Right lobe of liver (tissue), 6 donors: ENCODE measurements around the gene AOAH. TPM values are rescaled to one million over a fixed set of nuclear protein-coding genes. Genes with fewer than 3 reads are reported as not detected.
A peak's percentile ranks its signal among the peaks of the same experiment; 100 is the strongest.

ENCODE experiments used
- ATAC-seq, 4 donors: fragments of 200-7000 bp; cut with Tn5 transposase; one replicate each; pipeline ENCODE4 v1.9.1; 2020; ENCODE audit warnings: mild to moderate bottlenecking in 4 of 4, moderate library complexity in 4 of 4
- DNase-seq, 3 donors: peaks; one replicate each; pipeline ENCODE4 v3.0.0-alpha.2; 2020
- H3K27ac ChIP-seq, 3 donors: fragments of 200-600 bp; one replicate each; pipeline ENCODE4 v1.8.0; 2022
- H3K27me3 ChIP-seq, 2 donors: fragments of 200-600 bp; one replicate each; pipeline ENCODE4 v1.8.0; 2022
- H3K36me3 ChIP-seq, 4 donors: fragments of 200-600 bp; sonication (generic) in 1 of 4; one replicate each; pipeline versions ENCODE4 v1.5.1 to v1.8.0; 2017 to 2022; ENCODE audit warnings: control low read depth in 1 of 4
- H3K4me1 ChIP-seq, 4 donors: fragments of 200-600 bp; sonication (generic) in 1 of 4; one replicate each; pipeline versions ENCODE4 v1.5.1 to v1.8.0; 2017 to 2022; ENCODE audit warnings: control low read depth in 1 of 4
- H3K4me3 ChIP-seq, 3 donors: fragments of 200-600 bp; one replicate each; pipeline ENCODE4 v1.8.0; 2022
- H3K9me3 ChIP-seq, 4 donors: fragments of 200-600 bp; sonication (generic) in 1 of 4; one replicate each; pipeline versions ENCODE4 v1.5.1 to v1.8.0; 2017 to 2022; ENCODE audit warnings: control low read depth in 1 of 4
- CTCF ChIP-seq, 4 donors: fragments of 200-600 bp in 3 of 4; fragments of 450-650 bp in 1 of 4; IDR thresholded peaks; one replicate each; pipeline versions ENCODE4 v1.5.1 to v1.8.0; 2016 to 2022; ENCODE audit warnings: antibody characterized with exemption in 4 of 4, mild to moderate bottlenecking in 2 of 4
- POLR2A ChIP-seq: fragments of 450-650 bp; IDR thresholded peaks from one replicate; pipeline ENCODE4 v1.6.1; 2017; ENCODE audit warnings: antibody characterized with exemption, mild to moderate bottlenecking
- WGBS: methylation state at CpG from one replicate; pipeline ENCODE4 v1.1.6; 2018; ENCODE audit warnings: low coverage, low lambda C conversion rate; ENCODE audit not compliant: insufficient coverage; ENCODE audit errors: missing lambda C conversion rate; 5-methylcytosine and 5-hydroxymethylcytosine counted together
- intact Hi-C, 2 donors: fragments of 100-400 bp; cut with DNase I; formaldehyde crosslinking; loops; one replicate each; pipeline versions ENCODE4 v1.11.2 to v1.14.1; 2022
- total RNA-seq, 6 experiments: library from RNA; depleted of rRNA in 2 of 6; stranded (reverse); fragments of >200 nt in 2 of 6; fragmentation: NEBNext Ultra II Directional in 3 of 6; extraction: Animal tissue kit (Norgen Biotek cat#: 25700) in 3 of 6; gene quantifications; one replicate each; pipeline versions ENCODE4 v1.1.0 to v1.2.4, GENCODE V29; 2016 to 2023
- donor health status: DM: no; HTN: yes; CAD: no.
- donor health status: DM: no; HTN: no; CAD: no.
- donor health status: DM: no; HTN: no; CAD: no.
- donor health status: DM: no; HTN: yes; CAD: no.
- donor health status: DM: no; HTN: yes; CAD: no.

The AOAH gene
- total RNA-seq, 6 experiments from 2014 or later: 2.9 to 11.3 (median 6.4) TPM

GRCh38 chr7:36564489-36564888, 159.8 kb downstream of the AOAH start:
- no peak for DNase-seq
- Histone ChIP-seq H3K4me3 (no peak overlapping the region), H3K27ac (no peak overlapping the region), H3K27me3 (no peaks in the 10 kb centered on the region), H3K9me3 (no peaks in the 10 kb centered on the region), H3K4me1 (peaks cover 0 to 21% (median 4%) of the 10 kb centered on the region in 4 donors), H3K36me3 (no peaks in the 10 kb centered on the region)
- peak in 1 of 4 donors; percentile 9 for ATAC-seq
- TF ChIP-seq POLR2A (no peak), CTCF (IDR thresholded peaks at IDR 0.05) (no peak)
- 71% methylated on average over 2 of the region's 2 CpGs for WGBS
- intact Hi-C loops: no loop called here

- Histone ChIP-seq H3K36me3 (no peaks in the 10 kb centered on the region), H3K27me3 (no peaks in the 10 kb centered on the region), H3K4me3 (no peak overlapping the region), H3K4me1 (peaks cover 0 to 21% (median 4%) of the 10 kb centered on the region in 4 donors), H3K9me3 (no peaks in the 10 kb centered on the region), H3K27ac (no peak overlapping the region)
- intact Hi-C loops: no loop called here
- no peak for TF ChIP-seq POLR2A
- WGBS: 44% methylated on average over 1 of the region's 1 CpG
- DNase-seq (no peak), ATAC-seq (peak in 1 of 4 donors; percentile 17)
Observed at GRCh38 chr7:36563706-36564327, 160.5 kb downstream of the AOAH start.

GRCh38 chr7:36562121-36562520, 162.2 kb downstream of the AOAH start:
- no peaks in the 10 kb centered on the region for H3K36me3 ChIP-seq
- intact Hi-C loops: no loop called here
- WGBS: 78% methylated on average over 2 of the region's 2 CpGs
- no peak overlapping the region for H3K4me3 ChIP-seq
- TF ChIP-seq CTCF (IDR thresholded peaks at IDR 0.05) (no peak), POLR2A (no peak)
- H3K9me3 ChIP-seq: no peaks in the 10 kb centered on the region
- no peak for ATAC-seq
- no peaks in the 10 kb centered on the region for H3K27me3 ChIP-seq
- DNase-seq: no peak
- H3K4me1 ChIP-seq: peaks cover 0 to 21% (median 4%) of the 10 kb centered on the region in 4 donors
- H3K27ac ChIP-seq: no peak overlapping the region

- DNase-seq: no peak
- no peaks in the 10 kb centered on the region for H3K36me3 ChIP-seq
- H3K4me1 ChIP-seq: no peaks in the 10 kb centered on the region
- intact Hi-C loops: no loop called here
- no peak overlapping the region for H3K27ac ChIP-seq
- ATAC-seq: no peak
- TF ChIP-seq CTCF (IDR thresholded peaks at IDR 0.05): no peak
- TF ChIP-seq POLR2A: no peak
- no peaks in the 10 kb centered on the region for H3K27me3 ChIP-seq
- no peaks in the 10 kb centered on the region for H3K9me3 ChIP-seq
- H3K4me3 ChIP-seq: no peak overlapping the region
- WGBS: 85% methylated on average over 2 of the region's 2 CpGs
Observed at GRCh38 chr7:36549029-36549428, 175.3 kb downstream of the AOAH start.

- Histone ChIP-seq H3K27ac (no peak overlapping the region), H3K36me3 (no peaks in the 10 kb centered on the region), H3K27me3 (no peaks in the 10 kb centered on the region), H3K4me1 (no peaks in the 10 kb centered on the region), H3K9me3 (no peaks in the 10 kb centered on the region), H3K4me3 (no peak overlapping the region)
- TF ChIP-seq POLR2A (no peak), CTCF (IDR thresholded peaks at IDR 0.05) (no peak)
- ATAC-seq: no peak
- intact Hi-C loops: no loop called here
- WGBS: 80% methylated on average over 1 of the region's 5 CpGs
- no peak for DNase-seq
Observed at GRCh38 chr7:36547416-36547815, 176.9 kb downstream of the AOAH start.
